Measurements from ENCODE around the gene RHOD.

The RHOD gene

DNA sequence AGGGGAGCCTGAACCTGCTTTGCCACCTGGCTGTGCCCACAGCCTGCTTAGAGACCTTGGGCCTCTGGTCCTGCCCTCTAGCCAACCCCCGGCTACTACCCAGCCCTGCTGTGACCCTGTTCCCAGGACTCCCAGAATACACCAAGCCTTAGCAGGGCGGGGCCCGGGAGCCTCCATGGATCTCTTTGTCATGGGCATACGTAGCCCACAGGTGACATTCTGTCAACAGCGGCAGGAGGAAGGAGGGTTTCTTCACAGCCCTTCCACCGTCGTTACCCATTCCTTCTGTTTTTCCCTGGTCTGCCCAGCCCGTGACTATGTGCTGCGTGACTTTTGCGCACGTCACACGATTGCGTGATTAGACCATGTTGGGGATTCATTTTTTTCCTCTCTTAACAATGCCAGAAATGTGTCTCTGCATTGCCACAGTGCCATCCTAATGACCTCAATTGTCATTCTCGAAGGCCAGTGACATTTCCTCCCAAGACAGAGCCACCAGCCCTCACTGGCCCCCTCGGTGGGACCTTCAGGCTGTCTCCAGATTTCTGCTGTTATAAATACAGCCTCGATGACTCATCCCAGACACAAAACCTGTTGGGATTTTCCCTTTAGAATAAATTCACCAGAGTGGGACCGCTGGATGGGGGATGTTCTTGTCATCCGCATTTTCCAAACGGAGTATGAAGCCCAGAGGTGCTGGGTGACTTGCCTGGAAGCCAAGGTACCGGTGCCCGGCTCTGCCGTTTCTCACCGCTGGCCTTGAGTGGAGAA is 24.7 kb upstream of the RHOD start:
- DNase-seq (ENCODE audit: low read depth in 1 of 2, low spot score in 1 of 2) = no peak

DNA sequence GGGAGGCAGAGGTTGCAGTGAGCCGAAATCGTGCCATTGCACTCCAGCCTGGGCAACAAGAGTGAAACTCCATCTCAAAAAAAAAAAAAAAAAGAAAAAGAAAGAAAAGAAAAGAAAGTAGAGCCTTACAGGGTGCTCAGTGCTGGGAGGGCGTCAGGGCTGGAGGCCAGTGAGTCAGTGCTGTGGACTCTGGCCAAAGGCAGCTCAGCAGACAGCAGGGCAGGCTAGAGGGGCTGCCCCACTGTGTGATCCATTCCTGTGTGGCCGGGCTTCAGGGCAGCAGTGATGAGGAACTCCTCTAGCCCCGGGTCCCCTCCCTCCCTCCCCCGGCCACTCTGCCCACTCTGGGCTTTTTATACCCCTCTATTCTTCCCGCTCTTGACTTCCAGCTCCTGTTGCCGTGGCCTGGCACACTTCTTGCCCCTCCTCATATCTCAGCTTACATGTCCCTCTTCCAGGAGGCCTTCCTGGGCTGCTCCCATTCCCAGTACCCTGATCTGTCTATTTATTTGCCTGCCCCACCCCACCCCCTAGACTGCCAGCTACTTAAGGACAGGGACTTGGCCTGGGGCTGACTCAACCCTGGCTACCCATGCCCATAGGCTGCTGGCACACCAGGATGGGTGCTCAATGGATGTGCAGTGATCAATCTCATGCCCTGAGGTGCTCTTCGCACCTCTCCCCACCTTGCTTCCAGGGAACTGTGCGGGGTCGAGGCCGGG is 23.7 kb upstream of the RHOD start:
- DNase-seq (ENCODE audit: low read depth in 1 of 2, low spot score in 1 of 2) = no peak

DNA sequence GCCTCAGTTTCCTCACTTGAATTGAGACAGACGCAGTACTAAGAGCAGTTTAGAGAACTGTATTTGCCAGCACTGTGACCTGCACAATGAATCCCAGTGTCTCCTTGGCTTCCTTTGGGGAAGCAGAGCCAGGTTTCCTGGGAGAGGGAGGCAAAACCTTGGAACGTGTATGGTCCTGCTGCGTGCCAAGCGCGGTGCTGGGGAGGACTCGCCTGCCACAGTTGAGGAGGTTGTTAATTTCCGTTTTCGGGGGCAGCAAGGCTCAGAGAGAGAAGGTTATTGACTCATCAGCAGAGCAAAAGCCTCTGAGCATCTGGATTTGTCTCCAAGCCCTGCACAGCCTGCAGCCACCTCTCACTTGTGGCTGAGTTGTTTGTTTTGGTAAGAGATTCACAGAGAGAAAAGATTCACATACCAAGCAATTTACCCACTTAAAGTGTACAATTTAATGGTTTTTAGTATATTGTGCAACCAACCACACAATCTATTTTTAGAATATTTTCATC is 22.9 kb upstream of the RHOD start:
- no peak for DNase-seq (ENCODE audit: low read depth in 1 of 2, low spot score in 1 of 2)

DNA sequence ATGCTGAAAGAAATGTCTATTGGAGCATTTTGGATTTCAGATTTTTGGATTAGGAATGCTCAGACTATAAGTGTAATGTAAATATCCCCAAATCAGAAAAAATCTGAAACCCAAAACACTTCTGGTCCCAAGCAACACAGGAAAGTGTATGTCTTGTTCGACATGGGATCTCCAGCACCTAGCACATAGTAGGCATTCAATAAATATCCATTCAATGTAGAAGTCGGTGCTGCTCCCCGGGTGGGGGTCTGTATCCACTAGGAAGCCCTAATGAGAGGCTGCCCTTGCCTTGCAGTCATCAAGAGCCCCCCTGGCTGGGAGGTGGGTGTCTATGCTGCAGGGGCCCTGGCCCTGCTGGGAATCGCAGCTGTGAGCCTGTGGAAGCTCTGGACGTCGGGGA is 22.3 kb upstream of the RHOD start:
- no peak for DNase-seq (ENCODE audit: low read depth in 1 of 2, low spot score in 1 of 2)

DNA sequence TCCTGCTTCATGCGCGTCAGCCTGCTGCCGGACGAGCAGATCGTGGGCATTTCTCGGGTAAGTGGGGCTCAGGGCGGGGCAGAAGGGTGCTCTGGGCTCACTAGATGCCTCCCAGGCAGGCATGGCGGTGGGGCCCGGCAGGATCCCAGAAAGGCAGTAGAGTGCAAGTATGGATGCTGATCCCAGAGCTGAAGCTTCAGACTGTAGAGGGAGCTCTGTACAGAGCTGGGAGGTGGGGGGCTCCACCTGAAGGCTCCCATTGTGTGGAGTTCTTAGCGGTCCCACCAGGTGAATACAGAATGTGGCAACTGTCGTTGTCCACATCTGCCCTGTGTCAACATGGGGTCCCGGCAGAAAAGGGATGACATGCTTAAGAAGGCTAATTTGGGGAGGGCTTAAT is 16.5 kb upstream of the RHOD start:
- DNase-seq (ENCODE audit: low read depth in 1 of 2, low spot score in 1 of 2) = no peak

DNA sequence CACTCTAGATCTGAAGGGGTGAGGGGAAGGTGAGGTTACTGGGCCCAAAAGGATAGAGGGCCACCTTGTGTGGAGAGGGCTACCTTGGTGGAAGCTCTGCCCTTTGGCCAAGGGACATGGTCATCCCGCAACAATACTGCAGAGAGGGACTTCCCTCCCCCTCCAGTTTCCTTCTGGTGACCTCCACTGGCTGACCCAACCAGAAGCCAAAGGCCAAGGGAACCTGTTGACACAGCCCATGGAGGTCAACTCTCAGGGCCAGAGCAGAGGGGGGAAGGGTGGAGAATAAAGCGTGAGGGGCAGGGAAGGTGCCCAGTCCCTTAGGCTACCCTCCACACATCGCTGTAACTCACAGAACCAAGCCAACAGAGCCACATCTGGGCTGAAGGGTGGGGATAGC is 15.0 kb upstream of the RHOD start:
- no peak for DNase-seq (ENCODE audit: low read depth in 1 of 2, low spot score in 1 of 2)

DNA sequence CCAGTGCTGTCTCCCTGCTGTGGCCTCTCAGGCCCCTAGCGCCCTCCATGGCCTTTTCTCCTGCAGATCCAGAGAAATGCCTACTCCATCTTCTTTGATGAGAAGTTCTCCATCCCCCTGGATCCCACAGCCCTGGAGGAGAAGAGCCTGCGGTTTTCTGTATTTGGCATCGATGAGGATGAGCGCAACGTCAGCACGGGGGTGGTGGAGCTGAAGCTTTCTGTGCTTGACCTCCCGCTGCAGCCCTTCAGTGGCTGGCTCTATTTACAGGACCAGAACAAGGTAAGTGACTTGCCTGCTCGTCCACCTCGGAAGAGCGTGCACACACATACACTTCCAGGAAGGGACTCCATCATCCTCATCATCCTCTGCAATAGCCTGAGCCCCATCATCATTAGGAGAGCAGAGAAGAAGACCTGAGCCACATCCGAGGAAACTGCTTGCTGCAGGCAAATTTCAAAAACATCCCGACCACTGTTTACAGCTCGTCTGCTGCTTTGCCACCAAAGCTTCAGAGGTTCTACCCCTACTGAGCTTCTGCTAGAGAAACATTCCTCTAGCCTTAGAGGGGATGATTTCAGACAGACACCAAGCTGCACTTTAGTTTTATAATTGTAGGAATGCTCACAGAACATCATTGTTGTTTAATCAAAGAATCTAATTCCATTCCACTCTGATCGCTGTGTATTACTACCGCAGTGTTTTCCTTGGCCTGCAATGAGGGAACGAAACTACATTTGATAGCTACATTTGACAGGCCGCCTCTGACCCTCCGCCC is 12.9 kb upstream of the RHOD start:
- no peak for DNase-seq (ENCODE audit: low read depth in 1 of 2, low spot score in 1 of 2)

DNA sequence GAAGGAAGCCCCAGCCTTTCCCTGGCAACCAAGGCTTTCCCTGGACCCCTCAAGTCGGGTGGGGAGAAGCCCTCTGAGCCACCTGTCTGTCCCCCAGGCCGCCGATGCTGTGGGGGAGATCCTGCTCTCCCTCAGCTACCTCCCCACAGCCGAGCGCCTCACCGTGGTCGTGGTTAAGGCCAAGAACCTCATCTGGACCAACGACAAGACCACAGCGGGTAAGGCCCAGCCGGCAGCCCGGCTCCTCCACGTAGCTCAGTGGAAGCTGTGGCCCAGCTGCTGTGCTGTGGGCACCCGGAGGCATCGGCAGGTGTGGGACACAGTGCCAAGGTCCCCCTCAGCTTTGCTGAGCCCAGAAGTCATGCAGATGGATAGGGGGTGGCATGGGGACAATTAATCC is 12.2 kb upstream of the RHOD start:
- no peak for DNase-seq (ENCODE audit: low read depth in 1 of 2, low spot score in 1 of 2)

DNA sequence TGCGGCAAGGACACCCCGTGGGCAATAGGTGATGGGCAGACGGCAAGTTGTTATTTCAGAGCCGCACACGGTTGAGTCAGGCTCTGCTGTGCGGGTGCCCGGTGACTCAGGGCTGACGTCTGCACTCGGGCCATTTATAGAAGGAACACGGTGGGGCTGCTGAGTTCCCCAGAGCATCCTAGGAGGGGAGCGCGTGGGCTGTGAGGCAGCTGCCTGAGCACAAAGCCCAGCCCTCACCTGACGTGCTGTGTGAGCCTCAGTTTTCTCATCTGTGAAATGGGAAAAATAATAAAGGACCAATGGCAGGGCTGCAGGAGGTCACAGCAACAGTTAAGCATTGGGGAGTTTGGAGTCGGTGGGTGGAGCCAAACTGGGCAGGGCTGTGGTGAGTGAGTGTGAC is 11.3 kb upstream of the RHOD start:
- no peak for DNase-seq (ENCODE audit: low read depth in 1 of 2, low spot score in 1 of 2)

DNA sequence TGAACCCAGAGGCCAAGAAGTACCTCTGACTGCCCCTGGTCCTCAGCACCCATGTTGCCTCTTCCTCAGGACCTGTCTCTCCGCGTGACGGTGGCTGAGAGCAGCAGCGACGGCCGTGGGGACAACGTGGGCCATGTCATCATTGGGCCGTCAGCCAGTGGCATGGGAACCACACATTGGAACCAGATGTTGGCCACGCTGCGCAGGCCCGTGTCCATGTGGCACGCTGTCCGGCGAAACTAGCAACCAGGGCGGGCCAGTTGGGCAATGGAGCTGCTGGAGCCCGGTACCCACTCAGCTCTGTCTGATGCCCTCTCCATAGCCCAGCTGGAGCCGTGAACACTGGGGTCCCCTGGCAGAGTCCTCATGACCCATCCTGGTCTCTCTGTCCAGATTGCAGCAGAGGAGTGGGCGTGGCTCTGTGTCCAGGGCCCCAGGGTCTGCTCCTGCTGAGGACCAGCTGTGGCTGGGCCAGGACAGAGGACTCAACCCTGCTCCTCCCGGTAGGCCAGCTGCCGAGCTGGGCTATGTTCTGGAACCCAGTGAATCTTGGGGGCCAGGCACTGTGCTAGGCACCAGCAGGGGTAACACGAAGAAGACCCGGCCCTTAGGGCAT is 8.0 kb upstream of the RHOD start:
- no peak for DNase-seq (ENCODE audit: low read depth in 1 of 2, low spot score in 1 of 2)

DNA sequence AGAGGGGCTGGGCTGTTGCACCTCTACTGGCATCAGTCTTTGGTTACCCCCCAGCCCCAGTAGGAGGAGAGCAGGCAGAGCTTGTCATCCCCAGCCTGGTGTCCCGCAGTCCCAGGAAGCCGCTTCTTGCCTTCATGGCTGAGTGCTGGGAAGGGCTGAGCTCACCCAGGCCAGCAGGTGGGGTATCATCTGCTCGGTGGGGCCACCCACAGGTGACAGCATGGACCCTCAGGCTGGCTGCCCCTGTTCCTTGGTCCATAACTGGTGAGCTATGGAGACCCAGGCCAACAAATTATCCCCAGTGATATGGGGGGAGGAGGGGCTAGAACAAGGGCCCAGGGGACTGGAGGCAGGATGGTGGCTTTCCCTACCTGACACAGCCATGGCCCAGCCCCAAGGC is 6.5 kb upstream of the RHOD start:
- no peak for DNase-seq (ENCODE audit: low read depth in 1 of 2, low spot score in 1 of 2)

DNA sequence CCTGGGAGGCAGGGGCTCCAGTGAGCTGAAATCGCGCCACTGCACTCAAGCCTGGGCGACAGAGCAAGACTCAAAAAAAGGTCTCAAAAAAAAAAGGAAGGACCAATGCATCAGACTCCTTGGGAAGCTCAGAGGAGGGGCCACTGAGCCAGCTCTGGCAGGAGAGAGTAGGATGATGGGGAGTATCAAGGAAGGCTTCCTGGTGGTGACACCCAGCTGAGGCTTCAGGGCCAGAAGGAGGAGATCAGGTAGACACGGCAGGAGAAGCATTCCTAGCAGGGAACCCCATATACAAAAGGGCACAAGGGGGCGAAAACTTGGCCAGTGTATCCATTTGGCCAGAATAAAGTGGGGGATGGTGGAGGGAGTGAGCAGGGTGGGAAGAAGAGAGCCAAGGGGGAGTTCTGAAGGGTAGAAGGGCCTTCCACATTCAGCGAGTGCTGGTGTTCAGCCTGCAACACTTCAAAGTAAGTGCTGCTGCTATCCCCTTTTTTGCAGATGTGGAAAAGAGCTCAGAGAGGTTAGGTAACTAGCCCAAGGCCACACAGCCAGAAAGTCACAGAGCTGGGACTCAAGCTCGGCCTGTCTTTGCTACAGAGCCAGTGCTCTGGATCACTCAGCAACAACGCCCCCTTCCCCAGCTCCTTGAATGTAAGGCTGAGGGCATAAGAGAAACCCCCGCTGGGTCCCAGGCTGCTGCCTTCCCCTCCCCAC is 5.3 kb upstream of the RHOD start:
- no peak for DNase-seq (ENCODE audit: low read depth in 1 of 2, low spot score in 1 of 2)

DNA sequence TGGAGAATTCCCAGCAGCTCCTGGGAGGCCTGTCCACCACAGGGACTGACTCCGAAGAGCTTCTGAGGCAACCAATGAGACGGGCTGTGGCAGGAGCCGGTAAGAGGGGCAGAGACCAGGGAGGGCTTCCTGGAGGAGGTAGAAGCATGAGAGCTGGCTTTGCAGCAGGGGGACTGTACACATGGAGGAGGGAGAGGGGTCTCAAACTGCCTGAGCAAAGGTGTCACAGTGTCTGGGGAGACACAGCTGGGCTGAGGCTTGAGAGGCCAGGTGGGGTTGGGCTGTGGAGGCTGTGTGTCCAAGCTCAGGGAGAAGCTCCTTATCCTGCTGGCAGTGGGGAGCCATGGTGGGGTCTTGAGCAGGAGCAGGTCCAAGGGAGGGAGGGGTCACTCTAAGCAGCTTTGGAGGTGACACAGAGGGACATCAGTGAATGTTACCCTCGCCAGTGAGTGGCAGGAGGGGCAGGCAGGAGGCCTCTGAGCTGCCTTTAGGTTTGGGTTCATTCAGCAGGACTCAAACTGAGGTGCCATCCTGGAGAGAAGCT is 4.6 kb upstream of the RHOD start:
- DNase-seq (ENCODE audit: low read depth in 1 of 2, low spot score in 1 of 2) = no peak

DNA sequence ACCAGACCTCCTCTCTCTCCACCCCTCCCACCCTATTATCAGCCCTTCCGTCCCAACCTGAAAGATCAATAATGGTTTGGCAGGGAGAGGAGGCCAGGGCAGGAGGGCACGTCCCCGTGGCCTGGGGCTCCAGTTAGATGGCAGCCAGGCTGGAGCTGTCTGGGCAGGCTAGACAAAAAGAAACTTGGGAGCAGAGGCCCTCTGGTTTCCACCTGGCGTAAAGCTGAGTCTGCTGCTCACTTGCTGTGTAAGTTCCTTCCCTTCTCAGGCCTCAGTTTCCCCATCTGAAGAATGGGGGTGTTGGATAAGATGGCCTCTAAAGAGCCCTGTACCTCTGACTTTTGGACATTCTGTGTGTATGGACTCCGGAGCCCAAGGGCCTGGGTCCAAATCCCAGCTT is 3.8 kb upstream of the RHOD start:
- no peak for DNase-seq (ENCODE audit: low read depth in 1 of 2, low spot score in 1 of 2)

DNA sequence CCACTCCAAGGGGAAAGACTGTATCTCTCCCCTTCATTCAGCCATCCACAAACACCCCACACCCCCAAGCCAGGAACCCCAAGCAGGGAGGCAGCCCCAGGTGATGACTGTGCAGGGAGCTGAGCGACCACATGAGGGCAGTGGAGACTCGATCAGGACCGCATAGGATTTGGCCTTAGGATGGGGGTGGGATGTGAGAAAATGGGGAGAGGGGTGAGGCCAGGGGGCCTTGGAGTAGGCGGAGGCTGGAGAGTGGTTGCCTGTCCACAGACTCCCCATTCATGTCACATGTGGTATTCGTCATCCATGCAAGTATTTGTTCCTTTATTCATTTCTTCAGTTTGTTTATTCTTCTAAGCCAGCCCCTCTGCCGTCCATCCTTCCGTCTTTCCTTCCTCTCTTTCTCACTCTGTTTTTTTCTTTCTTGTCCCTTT is 2.7 kb upstream of the RHOD start:
- DNase-seq (ENCODE audit: low read depth in 1 of 2, low spot score in 1 of 2) = peak in 1 of 2 donors; percentile 12

DNA sequence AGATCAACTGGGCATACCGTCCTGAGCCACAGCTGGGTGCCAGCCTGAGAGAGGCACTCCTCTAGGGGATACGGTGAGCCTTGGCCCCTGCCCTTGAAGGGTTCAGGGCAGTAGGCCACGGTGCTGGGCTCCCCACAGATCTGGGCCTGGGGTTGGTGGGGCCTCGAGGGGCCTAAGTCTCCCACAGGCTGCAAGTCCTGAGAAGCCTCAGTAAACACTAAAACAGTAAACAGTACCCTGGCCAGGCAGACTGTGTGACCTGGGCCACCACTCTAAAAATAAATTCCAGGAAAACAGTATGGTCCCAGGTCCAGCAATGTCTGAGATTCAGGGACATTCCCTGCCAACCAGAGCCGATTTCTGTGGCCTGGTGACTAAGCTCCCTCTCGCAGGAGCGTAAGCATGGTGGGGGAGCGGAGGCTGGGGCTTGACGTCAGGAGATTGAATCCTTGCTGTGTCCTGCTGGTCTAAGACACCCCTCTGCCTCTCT is 2.3 kb upstream of the RHOD start:
- no peak for DNase-seq (ENCODE audit: low read depth in 1 of 2, low spot score in 1 of 2)

DNA sequence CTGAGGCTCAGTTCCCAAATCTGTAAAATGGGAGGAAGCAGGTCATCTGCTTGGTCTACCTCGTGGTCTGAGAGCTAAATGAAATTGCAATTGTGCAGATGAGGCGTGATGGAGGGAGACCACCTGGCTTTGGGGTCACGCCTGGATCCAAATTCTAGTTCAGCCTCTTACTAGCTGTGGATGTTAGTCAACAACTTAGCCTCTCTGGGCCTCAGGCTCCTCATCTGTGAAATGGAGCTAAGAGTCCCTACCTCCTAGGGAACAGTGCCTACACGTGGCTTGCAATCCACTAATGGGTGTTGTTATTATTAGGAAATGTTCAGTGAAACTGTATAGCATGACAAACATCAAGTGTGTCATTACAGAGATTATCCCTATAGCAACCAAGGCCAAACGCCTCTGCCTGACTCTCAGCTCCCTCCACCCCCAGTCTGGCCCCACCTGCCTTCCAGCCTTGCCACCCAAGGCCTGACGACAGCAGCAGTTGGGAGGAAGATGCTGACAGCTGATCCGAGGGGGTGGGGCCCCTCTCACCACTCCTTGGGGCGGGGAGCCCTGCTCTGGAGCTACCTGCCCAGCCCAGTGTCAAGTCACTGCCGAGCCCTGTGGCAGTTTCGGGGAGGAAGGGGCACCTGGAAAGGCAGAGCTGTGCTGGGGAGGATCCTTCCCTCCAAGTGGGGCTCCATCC is 1.7 kb upstream of the RHOD start:
- no peak for DNase-seq (ENCODE audit: low read depth in 1 of 2, low spot score in 1 of 2)

DNA sequence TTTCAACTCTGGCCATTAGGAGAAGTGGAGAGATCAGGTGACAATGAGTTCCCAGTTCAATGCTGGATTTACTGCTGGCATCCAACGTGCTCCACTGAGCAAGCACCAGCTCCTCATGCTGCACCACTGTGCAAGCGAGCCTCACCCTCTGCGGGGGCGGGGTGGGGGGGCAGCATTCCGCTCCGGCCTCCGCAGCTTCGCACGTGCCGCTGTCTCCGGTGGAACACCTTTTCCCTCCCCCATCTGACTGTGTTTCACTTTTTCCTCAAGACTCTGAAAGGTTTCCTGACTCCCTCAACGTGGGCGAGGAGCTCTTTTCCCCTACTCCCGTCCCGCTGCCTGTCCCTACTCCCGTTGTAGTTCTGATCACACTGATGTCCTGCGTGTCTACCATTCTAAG is 835 bp upstream of the RHOD start:
- DNase-seq (ENCODE audit: low read depth in 1 of 2, low spot score in 1 of 2) = no peak

DNA sequence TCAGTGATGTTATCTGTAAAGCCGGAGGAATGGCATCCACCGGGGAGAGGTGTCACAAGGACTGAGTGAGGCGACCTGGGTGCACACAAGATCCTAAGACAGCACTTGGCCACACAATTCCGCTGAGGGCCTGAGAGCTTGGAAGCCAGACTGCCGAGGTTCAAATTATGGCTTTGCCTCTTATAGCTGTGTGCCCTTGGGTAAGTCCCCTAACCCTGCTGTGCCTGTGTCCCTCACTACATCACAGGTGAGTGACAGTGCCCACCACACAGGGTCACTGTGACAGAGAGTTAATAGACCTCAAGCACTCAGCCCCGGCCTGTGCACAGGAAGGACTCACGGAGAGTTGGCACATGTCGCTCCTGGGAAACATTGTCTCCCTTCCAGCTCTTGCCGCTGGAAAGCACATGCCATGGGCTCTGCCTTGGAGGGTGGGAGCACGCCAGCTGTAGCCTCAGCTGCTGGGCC is 592 bp downstream of the RHOD start:
- no peak for DNase-seq (ENCODE audit: low read depth in 1 of 2, low spot score in 1 of 2)

DNA sequence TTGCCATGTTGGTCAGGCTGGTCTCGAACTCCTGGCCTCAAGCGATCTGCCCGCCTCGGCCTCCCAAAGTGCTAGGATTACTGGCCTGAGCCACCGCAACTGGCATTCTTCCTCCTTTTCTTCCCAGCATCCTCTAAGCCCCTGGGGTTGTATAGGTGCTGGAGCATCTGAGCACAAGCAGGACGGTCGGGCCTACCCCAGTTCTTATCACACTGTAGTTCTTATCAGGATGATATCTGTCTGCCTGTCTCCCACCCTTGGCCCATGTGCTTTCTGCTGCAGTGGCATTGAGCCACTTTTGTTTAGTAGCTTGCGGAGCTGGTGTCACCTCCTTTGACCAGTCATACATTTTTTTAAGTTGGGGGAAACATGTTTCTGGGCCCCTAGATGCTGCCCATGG is 1.9 kb downstream of the RHOD start:
- no peak for DNase-seq (ENCODE audit: low read depth in 1 of 2, low spot score in 1 of 2)
